H1 (cell line): ENCODE measurements around the gene KCNMA1. TPM values are rescaled to one million over a fixed set of nuclear protein-coding genes. Genes with fewer than 3 reads are reported as not detected.

Experiments
- polyA plus RNA-seq, 7 experiments: library from polyadenylated mRNA; depleted of rRNA in 3 of 7; stranded (reverse) in 5 of 7; unstranded in 2 of 7; fragments of >200 nt in 5 of 7; fragments of 200-250 nt in 2 of 7; gene quantifications; 1 replicate in 5 of 7; 2 replicates in 1 of 7; 4 replicates in 1 of 7; pipeline versions ENCODE4 v1.2.1 to v1.2.3, GENCODE V29; 2011 to 2013; ENCODE audit warnings: missing spikeins in 2 of 7, mixed read lengths in 2 of 7
- total RNA-seq: library from RNA; stranded (reverse); fragmentation: NEBNext Ultra II Directional; extraction: Animal tissue kit (Norgen Biotek cat#: 25700); gene quantifications from 2 replicates; pipeline ENCODE4 v1.2.1, GENCODE V29; 2021
- TF ChIP-seq, protein P1 (sequence below): fragments of 300-600 bp; sonication (generic); IDR thresholded peaks from 2 replicates; pipeline ENCODE4 v1.7.1; 2012; ENCODE audit warnings: low read length, moderate library complexity, mild to moderate bottlenecking, inconsistent platforms; ENCODE audit not compliant: insufficient replicate concordance

Gene KCNMA1
- total and polyA plus RNA-seq, 2 of the 8 experiments (the other 6 are each of a cell fraction or from before 2014, with no cell fraction given) = 10.2 to 11.1 TPM

DNA sequence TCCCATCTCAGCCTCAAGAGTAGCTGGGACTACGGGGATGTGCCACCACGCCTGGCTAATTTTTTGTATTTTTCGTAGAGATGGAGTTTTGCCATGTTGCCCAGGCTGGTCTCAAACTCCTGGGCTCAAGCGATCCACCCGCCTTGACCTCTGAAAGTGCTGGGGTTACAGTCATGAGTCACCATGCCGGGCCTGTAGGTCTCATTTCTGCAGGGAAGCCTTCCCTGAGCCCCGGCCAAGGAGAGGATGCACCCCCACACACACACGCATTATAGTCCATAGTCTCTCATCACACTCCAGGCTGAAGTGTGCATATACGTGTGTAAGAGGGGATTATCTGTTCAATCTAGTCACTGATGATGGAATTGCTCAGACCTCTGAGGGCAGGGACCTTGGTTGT, 29.3 kb downstream of the KCNMA1 start (continued):
- TF ChIP-seq, protein P1, sequence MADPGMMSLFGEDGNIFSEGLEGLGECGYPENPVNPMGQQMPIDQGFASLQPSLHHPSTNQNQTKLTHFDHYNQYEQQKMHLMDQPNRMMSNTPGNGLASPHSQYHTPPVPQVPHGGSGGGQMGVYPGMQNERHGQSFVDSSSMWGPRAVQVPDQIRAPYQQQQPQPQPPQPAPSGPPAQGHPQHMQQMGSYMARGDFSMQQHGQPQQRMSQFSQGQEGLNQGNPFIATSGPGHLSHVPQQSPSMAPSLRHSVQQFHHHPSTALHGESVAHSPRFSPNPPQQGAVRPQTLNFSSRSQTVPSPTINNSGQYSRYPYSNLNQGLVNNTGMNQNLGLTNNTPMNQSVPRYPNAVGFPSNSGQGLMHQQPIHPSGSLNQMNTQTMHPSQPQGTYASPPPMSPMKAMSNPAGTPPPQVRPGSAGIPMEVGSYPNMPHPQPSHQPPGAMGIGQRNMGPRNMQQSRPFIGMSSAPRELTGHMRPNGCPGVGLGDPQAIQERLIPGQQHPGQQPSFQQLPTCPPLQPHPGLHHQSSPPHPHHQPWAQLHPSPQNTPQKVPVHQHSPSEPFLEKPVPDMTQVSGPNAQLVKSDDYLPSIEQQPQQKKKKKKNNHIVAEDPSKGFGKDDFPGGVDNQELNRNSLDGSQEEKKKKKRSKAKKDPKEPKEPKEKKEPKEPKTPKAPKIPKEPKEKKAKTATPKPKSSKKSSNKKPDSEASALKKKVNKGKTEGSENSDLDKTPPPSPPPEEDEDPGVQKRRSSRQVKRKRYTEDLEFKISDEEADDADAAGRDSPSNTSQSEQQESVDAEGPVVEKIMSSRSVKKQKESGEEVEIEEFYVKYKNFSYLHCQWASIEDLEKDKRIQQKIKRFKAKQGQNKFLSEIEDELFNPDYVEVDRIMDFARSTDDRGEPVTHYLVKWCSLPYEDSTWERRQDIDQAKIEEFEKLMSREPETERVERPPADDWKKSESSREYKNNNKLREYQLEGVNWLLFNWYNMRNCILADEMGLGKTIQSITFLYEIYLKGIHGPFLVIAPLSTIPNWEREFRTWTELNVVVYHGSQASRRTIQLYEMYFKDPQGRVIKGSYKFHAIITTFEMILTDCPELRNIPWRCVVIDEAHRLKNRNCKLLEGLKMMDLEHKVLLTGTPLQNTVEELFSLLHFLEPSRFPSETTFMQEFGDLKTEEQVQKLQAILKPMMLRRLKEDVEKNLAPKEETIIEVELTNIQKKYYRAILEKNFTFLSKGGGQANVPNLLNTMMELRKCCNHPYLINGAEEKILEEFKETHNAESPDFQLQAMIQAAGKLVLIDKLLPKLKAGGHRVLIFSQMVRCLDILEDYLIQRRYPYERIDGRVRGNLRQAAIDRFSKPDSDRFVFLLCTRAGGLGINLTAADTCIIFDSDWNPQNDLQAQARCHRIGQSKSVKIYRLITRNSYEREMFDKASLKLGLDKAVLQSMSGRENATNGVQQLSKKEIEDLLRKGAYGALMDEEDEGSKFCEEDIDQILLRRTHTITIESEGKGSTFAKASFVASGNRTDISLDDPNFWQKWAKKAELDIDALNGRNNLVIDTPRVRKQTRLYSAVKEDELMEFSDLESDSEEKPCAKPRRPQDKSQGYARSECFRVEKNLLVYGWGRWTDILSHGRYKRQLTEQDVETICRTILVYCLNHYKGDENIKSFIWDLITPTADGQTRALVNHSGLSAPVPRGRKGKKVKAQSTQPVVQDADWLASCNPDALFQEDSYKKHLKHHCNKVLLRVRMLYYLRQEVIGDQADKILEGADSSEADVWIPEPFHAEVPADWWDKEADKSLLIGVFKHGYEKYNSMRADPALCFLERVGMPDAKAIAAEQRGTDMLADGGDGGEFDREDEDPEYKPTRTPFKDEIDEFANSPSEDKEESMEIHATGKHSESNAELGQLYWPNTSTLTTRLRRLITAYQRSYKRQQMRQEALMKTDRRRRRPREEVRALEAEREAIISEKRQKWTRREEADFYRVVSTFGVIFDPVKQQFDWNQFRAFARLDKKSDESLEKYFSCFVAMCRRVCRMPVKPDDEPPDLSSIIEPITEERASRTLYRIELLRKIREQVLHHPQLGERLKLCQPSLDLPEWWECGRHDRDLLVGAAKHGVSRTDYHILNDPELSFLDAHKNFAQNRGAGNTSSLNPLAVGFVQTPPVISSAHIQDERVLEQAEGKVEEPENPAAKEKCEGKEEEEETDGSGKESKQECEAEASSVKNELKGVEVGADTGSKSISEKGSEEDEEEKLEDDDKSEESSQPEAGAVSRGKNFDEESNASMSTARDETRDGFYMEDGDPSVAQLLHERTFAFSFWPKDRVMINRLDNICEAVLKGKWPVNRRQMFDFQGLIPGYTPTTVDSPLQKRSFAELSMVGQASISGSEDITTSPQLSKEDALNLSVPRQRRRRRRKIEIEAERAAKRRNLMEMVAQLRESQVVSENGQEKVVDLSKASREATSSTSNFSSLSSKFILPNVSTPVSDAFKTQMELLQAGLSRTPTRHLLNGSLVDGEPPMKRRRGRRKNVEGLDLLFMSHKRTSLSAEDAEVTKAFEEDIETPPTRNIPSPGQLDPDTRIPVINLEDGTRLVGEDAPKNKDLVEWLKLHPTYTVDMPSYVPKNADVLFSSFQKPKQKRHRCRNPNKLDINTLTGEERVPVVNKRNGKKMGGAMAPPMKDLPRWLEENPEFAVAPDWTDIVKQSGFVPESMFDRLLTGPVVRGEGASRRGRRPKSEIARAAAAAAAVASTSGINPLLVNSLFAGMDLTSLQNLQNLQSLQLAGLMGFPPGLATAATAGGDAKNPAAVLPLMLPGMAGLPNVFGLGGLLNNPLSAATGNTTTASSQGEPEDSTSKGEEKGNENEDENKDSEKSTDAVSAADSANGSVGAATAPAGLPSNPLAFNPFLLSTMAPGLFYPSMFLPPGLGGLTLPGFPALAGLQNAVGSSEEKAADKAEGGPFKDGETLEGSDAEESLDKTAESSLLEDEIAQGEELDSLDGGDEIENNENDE = no peak
